SKM-1 treated with dmso at 0.1 percent for 144 hours (cell line): ENCODE results near the gene MCF2L.

Experiments used
- DNase-seq: peaks from one replicate; lab custom pipeline; 2025; ENCODE audit not compliant: unreplicated experiment; lab: John Stamatoyannopoulos, UW

The MCF2L gene

GRCh38 chr13:112978561-112979405 is 9.8 kb downstream of the MCF2L start:
- no peak for DNase-seq

- no peak for DNase-seq
These were observed 10.4 kb downstream of the MCF2L start for GRCh38 chr13:112979406-112979902.

GRCh38 chr13:112980434-112980833 is 11.4 kb downstream of the MCF2L start:
- no peak for DNase-seq

GRCh38 chr13:112981451-112981850 is 12.4 kb downstream of the MCF2L start:
- DNase-seq = no peak

DNA sequence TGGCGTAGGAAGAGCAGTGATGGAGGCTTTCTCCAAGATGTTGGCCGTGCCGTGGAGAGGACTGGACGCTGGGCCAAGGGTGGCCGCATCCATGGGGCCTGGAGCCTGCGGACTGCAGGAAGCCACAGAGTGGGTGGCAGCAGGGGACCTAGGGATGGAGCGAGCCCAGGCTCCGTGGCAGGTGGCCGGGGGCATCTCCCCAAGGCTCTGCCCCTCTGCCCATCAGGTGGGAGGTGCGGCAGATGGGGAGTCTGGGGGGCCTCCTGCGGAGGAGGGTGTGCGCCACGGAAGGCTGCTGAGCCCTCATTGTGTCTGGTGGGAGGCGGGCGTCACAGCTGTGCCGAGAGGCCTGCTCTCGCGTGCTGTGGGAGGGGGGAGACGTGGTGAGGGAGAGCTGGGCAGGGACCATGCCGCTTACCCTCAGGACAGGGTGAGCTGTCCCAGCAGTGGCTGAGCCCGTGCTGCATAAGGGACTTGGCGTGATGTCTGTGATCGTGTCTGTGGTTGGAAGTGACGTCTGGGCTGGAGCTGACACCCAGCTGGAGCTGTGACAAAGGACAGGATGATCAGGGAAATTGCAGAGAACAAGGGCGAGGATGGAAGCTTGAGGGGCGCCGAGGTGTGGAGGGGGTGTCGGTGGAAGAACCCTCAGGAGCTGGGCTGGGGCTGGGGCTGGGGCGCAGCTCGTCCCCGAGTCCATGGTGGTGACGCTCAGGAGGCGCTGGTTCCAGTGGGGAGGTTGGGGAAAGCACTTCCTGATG is 13.4 kb downstream of the MCF2L start:
- DNase-seq = no peak

- DNase-seq = no peak
These were observed 14.0 kb downstream of the MCF2L start for GRCh38 chr13:112983042-112983305.

GRCh38 chr13:112983428-112984196 is 14.6 kb downstream of the MCF2L start:
- no peak for DNase-seq

GRCh38 chr13:112984501-112984900 is 15.5 kb downstream of the MCF2L start:
- no peak for DNase-seq

DNA sequence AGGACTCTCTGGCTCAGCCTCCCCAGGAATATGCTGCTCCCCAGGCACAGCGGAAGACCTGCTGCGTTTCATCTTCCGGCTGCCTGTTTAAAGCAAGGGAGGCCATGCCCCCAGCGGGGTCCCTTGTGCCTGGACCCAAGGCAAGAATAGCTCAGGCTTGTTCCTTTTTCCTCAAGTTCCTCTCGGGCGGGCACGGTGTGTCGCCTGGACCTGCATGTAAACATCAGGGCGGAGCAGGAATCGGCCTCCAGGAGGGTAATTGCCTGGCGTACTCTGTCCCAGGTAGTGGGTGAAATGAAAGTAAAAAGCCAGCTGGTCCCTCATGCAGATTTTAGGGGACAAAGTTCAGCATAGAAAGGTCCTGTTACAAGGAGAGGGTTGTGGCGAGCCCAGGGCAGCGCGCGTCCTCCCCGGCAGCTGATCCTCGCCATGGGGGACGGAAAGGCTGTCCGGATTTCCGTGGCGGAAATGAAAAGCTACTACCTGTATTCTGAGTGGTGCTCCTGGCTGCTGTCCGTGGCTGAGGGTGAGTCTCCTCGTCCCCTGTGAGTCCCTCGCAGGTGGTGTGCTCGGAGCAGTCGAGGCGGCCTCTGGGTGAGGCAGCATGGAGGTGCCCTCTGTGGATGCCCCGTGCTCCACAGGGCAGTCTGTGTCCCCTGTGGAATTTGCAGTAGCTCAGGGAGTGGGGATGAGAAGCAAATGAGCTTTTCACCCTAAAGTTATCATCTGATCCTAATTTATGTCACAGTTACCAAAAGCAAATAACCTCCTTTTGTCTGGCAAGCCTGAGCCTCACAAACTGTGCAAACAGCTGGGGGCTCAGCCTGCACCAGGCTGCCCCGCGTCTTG is 16.2 kb downstream of the MCF2L start:
- no peak for DNase-seq

DNA sequence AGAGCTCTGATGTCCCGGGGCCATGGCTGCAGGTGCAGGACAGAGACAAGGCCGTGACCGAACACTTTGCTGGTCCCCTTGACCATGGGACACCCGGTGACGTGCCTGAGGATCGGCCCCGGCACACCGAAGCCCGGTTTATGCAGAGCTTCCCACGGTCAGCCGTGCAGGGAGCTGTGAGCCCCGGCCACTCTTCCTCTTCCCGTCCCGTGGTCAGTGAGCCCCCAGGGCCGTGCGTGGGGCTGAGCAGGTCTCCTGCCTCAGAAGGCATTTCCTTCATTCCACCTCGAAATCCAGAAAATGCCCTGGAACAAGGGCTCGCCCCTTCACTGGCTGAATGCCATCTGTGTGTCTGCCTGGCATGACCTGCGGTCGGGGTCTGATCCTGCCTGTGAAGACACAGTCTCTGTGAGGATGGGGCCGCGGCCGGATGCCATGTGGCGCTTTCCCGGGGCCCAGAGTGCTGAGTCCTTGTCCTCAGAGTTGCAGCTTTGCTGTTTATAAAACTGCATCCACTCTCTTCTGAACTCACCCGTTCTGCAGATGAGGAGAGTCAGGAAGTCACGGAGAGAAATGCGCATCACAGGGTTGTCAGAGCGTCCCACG is 16.9 kb downstream of the MCF2L start:
- DNase-seq = no peak

- no peak for DNase-seq
These were observed 17.5 kb downstream of the MCF2L start for GRCh38 chr13:112986470-112986869.

DNA sequence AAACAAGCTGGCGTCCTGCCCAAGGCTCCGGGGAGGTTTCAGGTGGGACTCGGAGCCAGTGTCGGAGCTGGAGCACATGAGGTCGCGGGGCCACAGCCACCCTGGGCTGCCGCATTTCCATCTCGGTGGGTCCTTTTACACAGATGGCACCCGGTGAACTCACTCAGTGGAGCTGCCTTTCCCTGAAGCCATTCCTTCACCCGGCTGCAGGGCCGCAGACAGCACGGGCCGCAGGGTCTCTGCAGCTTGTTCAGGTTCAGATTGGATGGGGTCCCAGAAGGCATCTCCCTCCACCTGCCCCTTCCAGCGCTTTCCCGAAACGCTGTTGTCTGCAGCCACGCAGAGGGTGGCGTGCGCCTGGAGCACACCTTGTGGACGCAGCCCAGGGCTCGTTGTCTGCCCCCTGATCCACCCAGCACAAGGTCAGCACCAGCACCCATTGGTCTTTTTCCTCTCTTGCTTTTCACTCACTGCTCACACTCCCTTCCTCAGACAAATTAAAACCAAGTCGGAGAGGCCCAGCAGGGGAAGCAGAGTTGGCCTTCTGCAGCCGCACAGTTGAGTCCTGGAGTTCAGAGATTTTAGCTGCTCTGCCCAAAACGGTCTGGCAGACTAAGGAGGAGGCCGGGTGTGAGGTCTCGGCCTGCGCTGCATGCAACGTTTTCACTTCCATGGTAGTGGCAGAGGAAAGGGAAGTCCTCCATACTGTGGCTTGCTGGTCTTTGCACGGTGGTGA is 18.1 kb downstream of the MCF2L start:
- DNase-seq = no peak

- DNase-seq = no peak
These were observed 18.6 kb downstream of the MCF2L start for GRCh38 chr13:112987682-112988024.

DNA sequence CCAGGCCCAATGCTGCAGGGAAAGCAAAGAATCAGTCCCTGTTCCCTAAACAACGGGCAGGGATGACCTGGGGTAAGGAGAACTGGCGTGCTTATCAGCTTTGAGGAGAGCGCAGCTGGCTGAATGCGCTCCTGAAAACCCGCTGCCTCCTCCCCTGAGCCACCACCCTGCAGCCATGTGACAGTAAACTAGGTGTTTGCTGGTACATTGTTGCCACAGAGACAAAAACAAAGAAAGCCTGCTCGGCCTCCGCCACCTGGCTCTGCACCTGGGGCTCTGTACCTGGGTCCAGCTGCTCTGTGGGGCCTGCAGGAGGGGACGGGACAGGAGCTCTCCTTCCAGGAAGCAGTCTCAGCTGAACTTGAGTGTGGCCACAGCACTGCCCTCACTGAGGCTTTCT is 21.8 kb downstream of the MCF2L start:
- DNase-seq = no peak

DNA sequence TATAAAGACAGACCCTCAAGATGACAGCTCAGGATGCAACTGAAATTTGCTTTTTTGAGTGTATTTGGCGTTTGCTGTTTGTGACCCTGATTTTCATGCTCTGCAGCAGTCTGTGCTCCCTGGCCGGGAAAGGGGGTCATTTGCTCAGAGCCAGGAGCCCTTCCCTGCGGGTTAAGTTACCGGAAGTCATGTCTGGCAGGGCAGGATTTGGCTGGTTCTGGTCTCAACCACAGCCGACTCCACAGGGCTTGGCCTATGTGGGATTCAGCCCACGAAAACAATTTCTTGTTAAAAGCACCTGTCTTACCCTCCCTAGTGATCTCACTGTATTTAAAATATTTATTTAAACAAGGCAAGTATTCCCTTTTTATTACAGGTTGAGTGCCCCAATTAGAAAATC is 22.6 kb downstream of the MCF2L start:
- DNase-seq = no peak

DNA sequence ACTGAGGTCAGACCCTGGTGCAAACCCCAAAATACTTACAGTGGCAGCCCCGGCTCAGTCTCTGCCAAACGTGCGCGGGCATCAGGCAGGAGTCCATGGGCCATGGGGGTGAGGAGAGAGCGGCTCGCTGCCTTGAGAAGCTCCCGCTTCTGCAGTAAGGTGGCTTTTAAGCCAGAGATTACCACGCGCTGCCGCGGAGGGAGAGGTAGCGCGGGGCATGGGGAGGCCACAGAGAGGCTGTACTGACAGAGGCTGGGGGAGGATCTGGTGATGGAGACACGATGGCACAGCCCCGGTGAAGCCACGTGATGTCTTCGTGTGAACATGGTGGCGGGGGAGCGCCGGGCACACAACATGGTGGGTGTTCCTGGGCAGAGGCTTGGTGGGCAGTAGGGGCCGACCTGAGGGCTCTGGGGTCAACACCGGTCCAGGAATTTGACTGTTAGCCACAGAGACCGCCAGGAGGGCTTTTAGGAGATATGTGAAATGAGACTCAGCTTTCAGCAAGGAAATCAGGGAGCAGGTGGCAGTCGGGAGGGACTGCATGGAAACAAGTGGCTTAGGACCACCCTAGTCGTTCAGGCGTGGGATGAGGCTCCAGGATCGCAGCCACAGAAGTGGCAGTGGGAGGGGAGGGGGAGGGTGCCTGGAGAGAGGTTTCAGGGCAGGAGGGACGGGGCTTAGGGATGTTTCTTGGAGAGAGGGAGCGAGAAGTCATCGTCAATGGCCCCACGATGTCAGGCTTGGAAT is 24.1 kb downstream of the MCF2L start:
- no peak for DNase-seq

DNA sequence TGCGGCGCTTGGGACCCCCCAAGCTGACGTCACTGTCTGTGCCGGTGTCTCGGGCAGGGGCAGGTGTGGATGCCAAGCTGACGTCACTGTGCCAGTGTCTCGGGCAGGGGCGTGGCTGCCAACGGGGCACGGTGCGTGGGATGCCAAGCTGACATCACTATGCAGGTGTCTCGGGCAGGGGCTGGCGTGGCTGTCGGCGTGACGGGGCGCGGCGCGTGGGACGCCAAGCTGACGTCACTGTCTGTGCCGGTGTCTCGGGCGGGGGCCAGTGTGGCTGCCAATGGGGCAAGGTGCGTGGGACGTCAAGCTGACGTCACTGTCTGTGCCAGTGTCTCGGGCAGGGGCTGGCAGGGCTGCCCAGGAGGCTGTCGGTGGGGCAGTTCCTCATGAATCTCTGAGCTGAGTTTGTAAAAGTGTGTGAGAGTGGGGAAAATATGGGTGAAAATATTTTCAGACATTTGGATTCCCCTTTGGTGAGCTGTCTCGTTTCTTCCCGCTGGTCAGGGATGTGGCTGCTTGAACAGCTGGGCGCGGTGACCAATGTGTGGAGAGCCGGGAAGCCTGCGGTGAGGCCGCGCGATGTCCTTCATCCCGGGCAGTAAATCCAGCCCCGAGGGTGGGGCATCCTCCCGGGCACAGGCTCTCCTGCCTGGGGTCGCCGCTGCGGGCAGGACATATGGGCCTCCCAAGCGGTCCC is 25.2 kb downstream of the MCF2L start:
- no peak for DNase-seq

DNA sequence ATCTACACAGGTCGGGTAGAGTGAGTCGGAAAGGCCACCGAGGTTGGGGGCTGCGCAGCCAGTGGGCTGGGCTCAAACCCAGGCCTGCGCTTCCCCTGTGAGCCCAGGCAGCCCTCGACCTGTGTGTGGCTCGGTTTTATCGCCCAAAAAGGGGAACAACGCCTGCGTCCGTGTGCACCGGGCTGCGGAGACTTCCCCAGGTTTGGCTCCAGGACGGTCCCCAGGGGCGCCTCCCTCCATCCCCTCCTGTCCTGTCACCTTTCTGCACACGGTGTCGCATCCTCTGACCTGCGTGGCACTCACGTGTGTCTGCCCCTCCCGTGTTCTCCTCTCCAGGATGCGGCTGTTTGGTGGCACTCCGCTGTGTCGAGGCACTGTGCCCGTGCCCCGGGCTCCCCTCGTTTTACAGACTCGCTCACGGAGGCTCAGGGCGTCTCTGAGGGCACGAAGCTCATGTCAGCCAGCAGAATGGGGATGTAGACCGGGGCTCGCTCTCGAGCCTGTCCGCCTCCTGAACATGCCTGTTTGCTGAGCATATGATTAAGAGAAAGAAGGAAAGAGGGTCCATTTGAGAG is 25.9 kb downstream of the MCF2L start:
- DNase-seq = no peak
